ENCODE measurements around the gene DCTPP1.
"Not testable (repeated sequence)": the region's sequence is repeated elsewhere in the genome, so short reads cannot be mapped to it uniquely, and the experiment has no call there.

The DCTPP1 gene

DNA sequence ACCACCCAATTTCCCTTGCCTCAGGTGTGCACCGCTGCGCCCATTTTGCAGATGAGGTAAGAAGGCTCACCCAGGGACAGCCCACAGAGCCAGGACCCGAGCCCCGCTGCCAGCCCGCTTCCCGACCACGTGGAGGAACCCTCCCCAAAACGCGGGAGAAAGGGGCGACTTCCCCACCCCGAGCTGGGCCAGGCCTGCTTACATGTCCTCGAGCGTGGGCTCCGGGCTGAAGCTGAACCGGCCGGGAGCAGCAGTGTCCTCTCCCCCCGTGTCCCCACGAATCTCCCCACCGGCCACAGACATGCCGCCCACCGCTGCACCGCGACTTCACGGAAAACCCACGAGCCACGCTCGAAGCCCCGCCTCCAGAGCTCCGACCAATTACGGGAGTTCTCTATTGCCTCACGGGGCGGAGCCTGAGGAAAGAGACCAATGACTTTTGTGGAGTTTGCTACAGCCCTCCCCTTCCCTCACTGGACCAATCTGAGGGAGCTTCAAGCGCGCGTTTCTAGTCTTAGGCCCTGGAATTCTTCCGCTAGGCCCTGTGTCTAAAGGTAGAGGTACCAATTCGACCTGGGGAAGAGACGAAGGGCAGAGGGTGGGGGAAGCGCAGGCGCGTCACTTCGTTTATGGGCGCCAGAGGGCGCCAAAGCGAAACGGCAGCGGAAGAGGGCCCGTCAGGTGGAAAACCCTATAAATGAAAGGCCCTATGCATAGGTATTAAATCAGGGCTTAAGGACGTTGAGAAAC is at the start of gene DCTPP1:
DCTPP1 (minus strand) TSS at position 353 of the 750 bp plus-strand sequence; CDS start at position 303, 50 bp downstream.
- DNase-seq: peak; percentile 92

DNA sequence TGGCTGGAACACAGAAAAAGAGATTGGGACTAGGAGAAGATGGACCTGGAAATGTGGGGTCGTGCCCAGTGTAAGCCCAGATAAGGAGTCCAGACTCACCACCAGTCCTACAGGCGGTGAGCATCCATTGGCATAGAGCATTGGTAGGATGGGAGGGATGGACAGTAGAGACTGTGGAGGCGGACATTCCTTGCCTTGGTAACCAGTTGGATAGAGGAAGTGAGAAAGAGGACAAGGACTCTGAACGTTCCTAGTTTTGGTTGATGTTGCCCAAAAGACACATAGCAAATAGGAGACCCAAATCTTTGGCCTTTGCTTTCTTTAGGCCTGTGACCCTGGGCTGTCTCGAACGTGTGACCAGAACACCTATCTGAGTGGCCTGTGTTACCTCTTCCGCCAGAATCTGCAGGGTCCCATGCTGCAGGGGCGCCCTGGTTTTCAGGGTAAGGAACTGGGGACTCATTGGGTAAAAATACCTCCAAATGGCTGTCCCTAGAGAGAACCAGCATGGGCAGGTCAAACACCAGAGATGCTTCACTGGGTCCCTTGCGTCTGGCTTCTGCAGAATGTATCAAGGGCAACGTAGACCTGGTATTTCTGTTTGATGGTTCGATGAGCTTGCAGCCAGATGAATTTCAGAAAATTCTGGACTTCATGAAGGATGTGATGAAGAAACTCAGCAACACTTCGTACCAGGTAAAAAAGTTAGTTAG is 49.1 kb upstream of the DCTPP1 start:
- DNase-seq: no peak

DNA sequence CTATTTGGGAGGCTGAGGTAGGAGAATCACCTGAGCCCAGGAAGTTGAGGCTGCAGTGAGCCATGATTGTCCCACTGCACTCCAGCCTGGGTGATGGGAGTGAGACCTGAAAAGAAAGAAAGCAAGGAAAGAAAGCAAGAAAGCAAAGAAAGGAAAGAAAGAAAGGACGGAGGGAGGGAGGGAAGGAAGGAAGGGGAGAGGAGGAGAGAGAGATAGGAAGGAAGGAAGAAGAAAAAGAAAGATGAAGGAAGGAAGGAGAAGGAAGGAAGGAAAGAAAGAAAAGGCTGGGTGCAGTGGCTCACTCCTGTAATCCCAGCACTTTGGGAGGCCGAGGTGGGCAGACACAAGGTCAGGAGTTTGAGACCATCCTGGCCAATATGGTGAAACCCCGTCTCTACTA is 47.9 kb upstream of the DCTPP1 start:
- not testable (repeated sequence) for DNase-seq

DNA sequence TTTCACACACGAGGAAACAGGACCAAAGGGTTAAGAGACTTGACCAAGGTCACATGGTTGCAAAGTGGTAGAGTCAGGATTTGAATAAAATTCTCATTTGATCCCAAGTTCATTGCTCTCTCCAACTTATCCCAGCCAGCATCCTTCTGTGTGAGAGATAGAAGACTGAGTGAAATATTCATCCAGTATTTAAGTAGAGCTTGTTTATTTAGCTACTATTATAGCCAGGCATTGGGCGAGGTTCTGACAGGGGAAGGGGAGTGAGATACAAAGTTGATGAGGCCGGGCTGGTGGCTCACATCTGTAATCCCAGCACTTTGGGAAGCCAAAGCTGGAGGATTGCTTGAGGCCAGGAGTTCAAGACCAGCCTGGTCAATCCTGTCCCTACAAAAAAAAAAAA is 47.2 kb upstream of the DCTPP1 start:
- no peak for DNase-seq

DNA sequence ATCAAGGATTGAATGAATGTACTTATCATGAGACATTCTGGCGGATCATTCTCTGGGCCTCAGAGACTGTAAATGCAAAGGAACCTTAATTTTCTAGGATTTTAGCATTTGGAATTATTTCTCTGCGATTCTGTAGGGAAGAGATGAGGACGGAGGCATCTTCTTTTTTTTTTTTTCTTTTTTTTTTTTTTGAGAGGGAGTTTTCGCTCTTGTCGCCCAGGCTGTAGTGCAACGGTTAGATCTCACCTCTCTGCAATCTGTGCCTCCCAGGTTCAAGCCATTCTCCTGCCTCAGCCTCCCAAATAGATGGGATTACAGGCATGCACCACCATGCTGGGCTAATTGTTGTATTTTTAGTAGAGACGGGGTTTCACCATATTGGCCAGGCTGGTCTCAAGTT is 44.9 kb upstream of the DCTPP1 start:
- DNase-seq: no peak

DNA sequence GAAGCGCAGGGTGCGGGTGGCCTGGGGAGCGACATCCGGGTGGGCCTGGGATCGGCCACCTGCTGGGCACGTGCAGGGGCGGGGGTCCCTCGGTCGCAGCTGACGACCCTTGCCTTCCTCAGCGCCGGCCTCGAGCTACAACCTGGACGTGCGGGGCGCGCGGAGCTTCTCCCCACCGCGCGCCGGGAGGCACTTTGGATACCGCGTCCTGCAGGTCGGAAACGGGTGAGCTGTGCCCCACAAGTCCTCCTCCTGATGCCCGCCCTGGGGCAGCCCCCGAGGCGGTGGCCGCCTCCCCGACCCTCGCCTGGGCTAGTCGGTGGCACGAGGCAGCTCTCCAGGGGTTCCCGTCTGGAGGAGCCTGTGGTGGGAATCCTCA is 44.2 kb upstream of the DCTPP1 start:
- no peak for DNase-seq

DNA sequence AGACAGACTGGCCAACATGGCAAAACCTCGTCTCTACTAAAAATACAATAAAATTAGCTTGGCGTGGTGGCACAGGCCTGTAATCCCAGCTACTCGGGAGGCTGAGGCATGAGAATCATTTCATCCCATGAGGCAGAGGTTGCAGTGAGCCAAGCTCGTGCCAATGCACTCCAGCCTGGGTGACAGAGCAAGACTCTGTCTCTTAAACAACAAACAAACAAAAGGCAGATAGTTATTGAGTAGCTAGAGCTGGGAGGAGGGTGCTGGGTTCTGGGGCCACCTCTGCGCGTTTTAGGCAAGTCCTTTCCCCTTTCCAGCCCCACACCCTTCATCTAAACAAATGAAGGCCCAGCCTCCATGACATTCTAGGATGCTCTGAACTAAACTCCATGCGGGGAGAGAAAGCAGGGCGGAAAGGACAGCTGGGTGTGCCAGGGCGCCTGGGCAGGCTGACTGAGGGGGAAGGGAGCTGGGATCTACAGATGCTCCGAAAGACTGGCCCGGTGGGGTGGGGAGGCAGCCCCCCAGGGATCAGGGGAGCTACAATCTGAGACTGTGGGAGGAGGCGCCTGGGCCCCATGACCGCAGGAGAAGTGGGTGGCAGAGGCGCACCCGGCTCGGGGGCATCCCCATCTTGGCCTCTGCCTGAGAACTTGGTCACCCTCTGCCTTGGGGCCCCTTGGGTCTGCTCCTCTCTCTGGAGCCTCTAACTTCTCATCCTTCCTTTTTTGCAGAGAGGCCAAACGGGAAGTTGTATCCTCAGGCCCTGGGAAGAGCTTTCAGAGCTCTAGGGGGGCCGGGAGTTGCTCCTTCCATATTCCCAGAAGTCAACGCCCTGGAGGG is 43.6 kb upstream of the DCTPP1 start:
- DNase-seq: peak; percentile 34

DNA sequence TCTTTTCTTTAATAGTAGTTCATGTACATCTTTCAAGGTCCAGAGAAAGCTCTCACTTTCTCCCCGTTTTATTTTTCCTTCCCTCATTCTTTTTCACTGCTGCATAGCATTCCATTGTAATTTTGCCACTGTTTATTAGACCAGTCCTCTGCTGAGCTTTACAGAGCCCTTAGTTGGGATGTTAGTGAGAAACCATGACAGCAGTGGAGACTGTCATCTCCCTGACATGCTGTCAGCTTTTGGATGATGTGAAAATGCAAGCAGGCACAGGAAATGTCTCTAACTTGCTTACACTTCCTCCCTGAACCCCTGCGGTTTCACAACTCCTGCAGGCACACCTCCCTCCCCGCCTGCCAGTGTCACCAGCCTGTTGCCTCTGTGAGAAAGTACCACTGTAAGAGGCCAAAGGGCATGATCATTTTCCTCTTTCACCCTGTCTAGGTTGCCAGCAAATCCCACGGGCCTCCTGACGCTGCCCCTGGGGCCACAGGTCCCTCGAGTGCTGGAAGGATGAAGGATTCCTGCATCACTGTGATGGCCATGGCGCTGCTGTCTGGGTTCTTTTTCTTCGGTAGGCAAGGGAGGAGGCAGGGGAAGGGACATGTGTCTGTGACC is 42.6 kb upstream of the DCTPP1 start, which contains the start of gene ITGAL:
ITGAL (plus strand) TSS at position 415 of the 615 bp plus-strand sequence; CDS start at position 511, 96 bp downstream.
- DNase-seq: peak; percentile 80

DNA sequence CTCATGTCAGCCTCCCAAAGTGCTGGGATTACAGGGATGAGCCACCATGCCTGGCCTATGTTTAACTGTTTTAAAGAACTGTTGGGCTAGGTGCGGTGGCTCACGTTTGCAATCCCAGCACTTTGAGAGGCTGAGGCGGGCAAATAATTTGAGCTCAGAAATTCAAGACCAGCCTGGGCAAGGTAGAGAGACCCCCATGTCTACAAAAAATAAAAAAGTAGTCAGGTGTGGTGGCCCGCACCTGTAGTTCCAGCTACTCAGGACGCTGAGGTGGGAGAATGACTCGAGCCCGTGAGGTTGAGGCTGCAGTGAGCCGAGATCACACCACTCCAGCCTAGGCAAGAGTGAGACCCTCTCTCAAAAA is 40.8 kb upstream of the DCTPP1 start:
- no peak for DNase-seq

DNA sequence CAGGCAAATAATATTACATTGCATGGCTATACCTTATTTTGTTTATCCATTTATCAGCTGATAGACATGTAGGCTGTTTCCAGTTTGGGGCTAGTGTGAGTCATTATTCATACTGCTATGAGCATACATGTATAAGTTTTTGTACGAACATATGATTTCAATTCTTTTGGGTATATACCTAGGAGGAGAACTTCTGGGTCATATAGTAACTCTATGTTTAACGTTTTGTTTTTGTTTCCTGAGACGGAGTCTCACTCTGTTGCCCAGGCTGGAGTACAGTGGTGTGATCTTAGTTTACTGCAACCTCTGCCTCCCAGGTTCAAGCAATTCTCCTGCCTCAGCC is 40.3 kb upstream of the DCTPP1 start:
- DNase-seq: no peak

DNA sequence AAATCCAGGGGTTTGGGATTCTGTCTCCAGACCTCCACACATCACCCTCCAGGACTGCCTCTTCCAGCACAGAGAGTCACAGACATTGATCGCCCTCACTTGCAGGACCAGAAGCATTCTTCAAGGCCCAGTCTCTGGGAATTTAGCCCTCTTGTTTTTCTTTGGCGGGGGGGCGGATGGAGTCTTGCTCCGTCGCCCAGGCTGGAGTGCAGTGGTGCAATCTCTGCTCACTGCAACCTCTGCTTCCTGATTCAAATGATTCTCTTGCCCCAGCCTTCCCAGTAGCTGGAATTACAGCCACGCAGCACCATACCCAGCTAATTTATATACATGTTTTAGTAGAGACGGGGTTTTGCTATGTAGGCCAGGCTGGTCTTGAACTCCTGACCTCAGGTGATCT is 34.2 kb upstream of the DCTPP1 start:
- no peak for DNase-seq

DNA sequence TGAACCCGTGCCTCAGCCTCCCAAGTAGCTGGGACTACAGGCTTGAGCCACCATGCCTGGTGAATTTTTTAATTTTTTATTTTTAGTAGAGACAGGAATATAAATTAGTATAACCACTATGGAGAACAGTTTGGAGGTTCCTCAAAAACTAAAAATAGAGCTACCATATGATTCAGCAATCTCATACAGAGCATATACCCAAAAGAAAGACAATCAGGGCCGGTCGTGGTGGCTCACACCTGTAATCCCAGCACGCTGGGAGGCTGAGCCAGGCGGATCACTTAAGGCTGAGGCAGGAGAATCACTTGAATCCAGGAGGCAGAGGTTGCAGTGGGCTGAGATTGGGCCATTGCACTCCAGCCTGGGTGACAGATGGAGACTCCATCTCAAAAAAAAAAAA is 31.6 kb upstream of the DCTPP1 start:
- DNase-seq: not testable (repeated sequence)

DNA sequence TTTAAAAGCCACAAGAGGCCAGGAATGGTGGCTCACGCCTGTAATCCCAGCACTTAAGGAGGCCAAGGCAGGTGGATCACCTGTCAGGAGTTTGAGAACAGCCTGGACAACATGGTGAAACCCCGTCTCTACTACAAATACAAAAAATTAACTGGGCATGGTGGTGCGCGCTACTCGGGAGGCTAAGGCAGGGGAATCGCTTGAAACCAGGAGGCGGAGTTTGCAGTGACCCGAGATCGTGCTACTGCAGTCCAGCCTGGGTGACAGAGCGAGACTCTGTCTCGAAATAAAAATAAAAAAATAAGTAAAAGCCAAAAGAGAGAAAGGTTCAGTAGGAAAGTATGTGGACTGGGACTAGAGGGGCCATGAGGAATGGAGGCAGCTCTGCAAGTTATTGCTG is 29.6 kb upstream of the DCTPP1 start:
- no peak for DNase-seq

DNA sequence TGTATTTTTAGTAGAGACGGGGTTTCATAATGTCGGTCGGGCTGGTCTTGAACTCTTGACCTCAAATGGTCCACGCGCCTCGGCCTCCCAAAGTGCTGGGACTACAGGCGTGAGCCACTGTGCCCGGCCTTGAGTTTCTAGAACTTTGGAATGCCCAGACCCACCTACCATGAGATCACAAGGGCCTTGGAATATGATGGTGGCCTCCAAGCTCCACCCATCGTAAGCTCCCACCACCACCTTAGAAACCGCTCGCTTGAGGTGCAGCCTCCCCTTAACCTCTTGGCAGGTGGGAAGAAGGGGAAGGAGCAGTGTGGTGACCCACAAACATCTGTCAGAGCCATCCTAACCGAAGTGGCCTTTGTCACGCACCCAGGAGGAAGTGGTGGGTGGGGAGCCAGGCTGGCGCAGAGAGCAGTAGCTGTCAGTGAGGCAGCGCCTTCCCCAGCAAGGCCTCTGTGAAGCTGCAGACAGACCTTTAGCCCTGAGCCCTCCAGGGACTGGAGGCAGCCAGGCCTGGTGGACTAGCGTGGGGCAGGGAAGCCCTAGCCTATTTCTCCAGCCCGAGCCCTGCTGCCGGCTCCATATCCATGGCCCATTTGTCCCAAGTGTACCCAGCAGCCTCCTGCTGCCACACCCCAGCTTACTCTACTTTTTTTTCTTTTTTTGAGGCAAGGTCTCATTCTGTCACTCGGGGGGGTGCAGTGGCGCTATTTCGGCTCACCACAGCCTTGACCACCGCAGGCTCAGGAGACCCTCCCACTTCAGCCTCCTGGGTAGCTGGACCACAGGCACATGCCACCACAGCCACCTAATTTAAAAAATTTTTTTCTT is 28.9 kb upstream of the DCTPP1 start:
- peak; percentile 84 for DNase-seq

DNA sequence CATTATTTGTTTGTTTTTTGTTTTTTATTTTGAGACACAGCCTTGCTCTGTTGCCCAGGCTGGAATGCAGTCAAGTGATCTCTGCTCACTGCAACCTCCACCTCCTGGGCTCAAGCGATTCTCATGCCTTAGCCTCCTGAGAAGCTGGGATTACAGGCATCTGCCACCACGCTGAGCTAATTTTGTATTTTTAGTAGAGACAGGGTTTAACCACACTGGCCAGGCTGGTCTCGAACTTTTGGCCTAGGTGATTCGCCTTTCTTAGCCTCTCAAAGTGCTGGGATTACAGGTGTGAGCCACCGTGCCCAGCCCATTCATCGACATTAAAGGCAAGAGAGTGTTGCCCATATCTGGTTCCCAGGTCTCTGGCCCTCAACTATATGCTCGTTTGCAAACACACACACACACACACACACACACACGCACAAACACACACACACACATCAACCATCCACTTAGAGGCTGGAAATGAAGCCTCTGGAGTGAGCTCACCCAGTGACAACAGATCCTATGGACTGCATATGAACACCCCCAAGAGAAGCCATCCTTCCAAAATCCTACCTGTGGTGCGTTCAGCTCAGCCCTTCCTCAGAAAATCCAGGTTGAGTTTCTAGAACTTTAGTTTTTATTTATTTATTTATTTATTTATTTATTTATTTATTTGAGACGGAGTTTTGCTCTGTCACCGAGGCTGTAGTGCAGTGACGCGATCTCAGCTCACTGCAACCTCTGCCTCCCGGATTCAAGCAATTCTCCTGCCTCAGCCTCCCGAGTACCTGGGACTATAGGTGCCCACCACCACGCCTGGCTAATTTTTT is 28.1 kb upstream of the DCTPP1 start:
- DNase-seq: no peak

DNA sequence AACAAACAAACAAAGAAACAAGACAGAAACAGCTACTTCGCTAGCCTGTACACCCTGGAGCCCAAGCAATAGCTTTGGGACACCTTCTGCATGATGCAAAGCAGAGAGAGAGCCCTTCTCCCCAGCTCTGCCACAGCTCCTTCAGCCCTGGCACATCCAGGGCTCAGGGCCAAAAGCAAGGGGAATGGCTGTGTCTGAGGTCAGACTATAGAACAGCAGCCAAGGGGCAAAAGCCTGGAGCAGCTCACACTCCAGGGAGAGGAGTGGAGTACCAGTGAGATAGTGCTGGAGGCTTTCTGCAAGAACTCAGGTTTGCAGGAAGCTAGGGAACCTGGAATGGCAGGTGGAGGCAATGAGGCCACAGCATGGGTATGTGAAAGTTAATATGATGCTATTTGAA is 27.4 kb upstream of the DCTPP1 start:
- no peak for DNase-seq

DNA sequence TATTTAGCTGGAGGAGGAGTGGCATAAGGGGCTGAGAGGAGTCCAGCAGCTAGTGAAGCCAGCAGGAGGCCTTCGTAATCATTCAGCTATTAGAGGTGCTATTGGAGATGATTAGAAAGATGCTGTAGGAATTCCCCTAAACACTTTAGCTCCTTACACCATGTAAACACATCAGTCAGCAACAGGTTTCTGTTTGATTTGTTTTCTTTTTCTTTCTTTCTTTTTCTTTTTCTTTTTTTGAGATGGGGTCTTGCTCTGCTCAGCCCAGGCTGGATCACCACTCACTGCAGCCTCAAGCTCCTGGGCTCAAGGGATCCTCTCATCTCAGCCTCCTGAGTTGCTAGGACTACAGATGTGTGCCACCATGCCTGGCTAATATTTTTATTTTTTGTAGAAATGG is 26.5 kb upstream of the DCTPP1 start:
- DNase-seq: no peak

DNA sequence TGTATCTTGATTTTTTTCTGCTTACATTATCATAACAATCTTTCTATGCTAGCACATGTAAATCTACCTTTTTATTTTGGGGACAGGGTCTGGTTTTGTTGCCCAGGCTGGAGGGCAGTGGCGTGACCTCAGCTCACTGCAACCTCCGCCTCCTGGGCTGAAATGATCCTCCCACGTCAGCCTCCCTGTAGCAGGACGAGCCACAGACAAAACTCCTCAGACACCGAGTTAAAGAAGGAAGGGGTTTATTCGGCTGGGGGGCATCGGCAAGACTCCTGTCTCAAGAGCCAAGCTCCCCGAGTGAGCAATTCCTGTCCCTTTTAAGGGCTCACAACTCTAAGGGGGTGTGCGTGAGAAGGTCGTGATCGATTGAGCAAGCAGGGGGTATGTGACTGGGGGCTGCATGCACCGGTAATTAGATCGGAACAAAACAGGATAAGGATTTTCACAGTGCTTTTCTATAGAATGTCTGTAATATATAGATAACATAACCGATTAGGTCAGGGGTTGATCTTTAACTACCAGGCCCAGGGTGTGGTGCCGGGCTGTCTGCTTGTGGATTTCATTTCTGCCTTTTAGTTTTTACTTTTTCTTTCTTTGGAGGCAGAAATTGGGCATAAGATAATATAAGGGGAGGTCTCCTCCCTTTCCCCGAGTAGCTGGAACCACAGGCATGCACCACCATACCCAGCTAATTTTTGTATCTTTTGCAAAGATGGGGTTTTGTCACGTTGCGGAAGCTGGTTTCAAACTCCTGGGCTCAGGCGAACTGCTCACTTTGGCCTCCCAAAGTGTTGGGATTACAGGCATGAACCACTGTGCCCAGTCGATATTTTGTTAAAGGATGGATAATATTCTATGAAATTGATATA is 23.1 kb upstream of the DCTPP1 start:
- DNase-seq: not testable (repeated sequence)

DNA sequence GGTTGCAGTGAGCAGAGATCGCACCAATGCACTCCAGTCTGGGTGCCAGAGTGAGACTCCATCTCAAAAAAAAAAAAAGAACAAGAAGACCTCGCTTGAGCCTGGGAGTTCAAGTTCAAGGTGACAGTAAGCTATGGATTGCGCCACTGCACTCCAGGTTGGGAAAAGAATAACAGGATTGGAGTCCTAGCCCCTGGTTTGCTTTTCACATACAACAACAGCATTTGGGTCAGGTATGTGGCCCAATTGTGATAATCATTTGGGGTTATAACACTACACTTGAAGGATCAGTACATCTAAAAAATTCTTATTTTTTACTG is 19.2 kb upstream of the DCTPP1 start:
- no peak for DNase-seq

DNA sequence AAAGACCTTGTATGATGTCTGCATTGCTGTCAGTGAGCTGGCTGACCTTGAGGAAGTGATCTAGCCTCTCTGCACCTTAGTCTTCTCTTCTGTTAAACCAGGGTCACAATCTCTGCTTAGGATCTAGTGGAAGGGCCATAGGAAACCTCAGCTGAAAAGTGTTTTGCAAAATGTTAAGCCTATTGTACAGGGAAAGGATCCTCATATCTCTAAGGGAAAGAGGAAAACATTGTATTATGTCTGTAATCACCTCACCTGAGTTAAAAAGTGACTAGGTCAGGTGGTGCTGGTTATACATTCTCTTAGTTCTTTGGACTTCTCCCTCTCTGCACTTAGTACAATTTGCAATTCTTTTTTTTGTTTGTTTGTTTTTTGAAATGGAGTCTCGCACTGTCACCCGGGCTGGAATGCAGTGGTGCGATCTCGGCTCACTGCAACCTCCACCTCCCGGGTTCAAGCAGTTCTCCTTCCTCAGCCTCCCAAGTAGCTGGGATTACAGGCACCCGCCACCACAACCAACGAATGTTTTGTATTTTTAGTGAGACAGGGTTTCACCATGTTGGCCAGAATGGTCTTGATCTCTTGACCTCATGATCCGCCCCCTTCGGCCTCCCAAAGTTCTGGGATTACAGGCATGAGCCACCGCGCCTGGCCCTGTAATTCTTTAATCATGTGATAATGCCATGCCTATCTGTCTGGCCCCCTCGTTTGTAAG is 17.8 kb upstream of the DCTPP1 start:
- DNase-seq: no peak

All from activated effector memory CD4-positive, alpha-beta T cell treated with Interleukin-2 at 50 U/mL for 16 hours (primary cell).